Measurements from ENCODE around the gene COL6A5.
"Not testable (repeated sequence)": the region's sequence is repeated elsewhere in the genome, so short reads cannot be mapped to it uniquely, and the experiment has no call there.

COL6A5 gene

GRCh38 chr3:130433306-130433705 is 87.8 kb downstream of the COL6A5 start:
- DNase-seq (ENCODE audit: low read depth) = no peak

GRCh38 chr3:130442284-130442683 is 96.8 kb downstream of the COL6A5 start:
- DNase-seq (ENCODE audit: low read depth) = no peak

- not testable (repeated sequence) for DNase-seq (ENCODE audit: low read depth)
Observed at GRCh38 chr3:130446840-130447239, 101.4 kb downstream of the COL6A5 start.

- not testable (repeated sequence) for DNase-seq (ENCODE audit: low read depth)
Observed at GRCh38 chr3:130448155-130448554, 102.7 kb downstream of the COL6A5 start.

GRCh38 chr3:130456540-130456939 is 111.1 kb downstream of the COL6A5 start:
- DNase-seq (ENCODE audit: low read depth) = no peak

GRCh38 chr3:130457671-130458070 is 112.2 kb downstream of the COL6A5 start:
- no peak for DNase-seq (ENCODE audit: low read depth)

GRCh38 chr3:130459944-130460343 is 114.5 kb downstream of the COL6A5 start:
- no peak for DNase-seq (ENCODE audit: low read depth)

GRCh38 chr3:130462089-130462488 is 116.6 kb downstream of the COL6A5 start:
- no peak for DNase-seq (ENCODE audit: low read depth)

- no peak for DNase-seq (ENCODE audit: low read depth)
Observed at GRCh38 chr3:130463221-130463620, 117.7 kb downstream of the COL6A5 start.

GRCh38 chr3:130465521-130465920 is 120.0 kb downstream of the COL6A5 start:
- no peak for DNase-seq (ENCODE audit: low read depth)

GRCh38 chr3:130468311-130468710 is 122.8 kb downstream of the COL6A5 start:
- DNase-seq (ENCODE audit: low read depth) = no peak

- no peak for DNase-seq (ENCODE audit: low read depth)
Observed at GRCh38 chr3:130470126-130470525, 124.7 kb downstream of the COL6A5 start.

GRCh38 chr3:130473416-130473815 is 127.9 kb downstream of the COL6A5 start:
- DNase-seq (ENCODE audit: low read depth) = no peak

GRCh38 chr3:130480736-130481135 is 135.3 kb downstream of the COL6A5 start:
- no peak for DNase-seq (ENCODE audit: low read depth)

- DNase-seq (ENCODE audit: low read depth) = no peak
Observed at GRCh38 chr3:130488288-130488687, 142.8 kb downstream of the COL6A5 start.

- no peak for DNase-seq (ENCODE audit: low read depth)
Observed at GRCh38 chr3:130488769-130489450, 143.4 kb downstream of the COL6A5 start.

GRCh38 chr3:130490241-130490640 is 144.8 kb downstream of the COL6A5 start:
- no peak for DNase-seq (ENCODE audit: low read depth)

GRCh38 chr3:130491431-130491830 is 146.0 kb downstream of the COL6A5 start:
- DNase-seq (ENCODE audit: low read depth) = no peak

- DNase-seq (ENCODE audit: low read depth) = no peak
Observed at GRCh38 chr3:130504701-130505100, 159.2 kb downstream of the COL6A5 start.

GRCh38 chr3:130506031-130506430 is 160.6 kb downstream of the COL6A5 start:
- DNase-seq (ENCODE audit: low read depth) = no peak

- DNase-seq (ENCODE audit: low read depth) = no peak
Observed at GRCh38 chr3:130507746-130508145, 162.3 kb downstream of the COL6A5 start.

- no peak for DNase-seq (ENCODE audit: low read depth)
Observed at GRCh38 chr3:130509008-130509407, 163.5 kb downstream of the COL6A5 start.

- no peak for DNase-seq (ENCODE audit: low read depth)
Observed at GRCh38 chr3:130514681-130515080, 169.2 kb downstream of the COL6A5 start.

GRCh38 chr3:130515755-130516154 is 170.3 kb downstream of the COL6A5 start:
- DNase-seq (ENCODE audit: low read depth) = no peak
